ENCODE measurements around the gene MRPL45. TPM values are rescaled to one million over a fixed set of nuclear protein-coding genes. Genes with fewer than 3 reads are reported as not detected.

MRPL45 gene
- total and polyA plus RNA-seq, 9 of the 15 experiments (the other 6 are each of a cell fraction or from before 2014, with no cell fraction given) = 48.4 to 228 (median 76.8) TPM

- TF ChIP-seq ZNF609 (CRISPR knock-in tag; IDR thresholded peaks at IDR 0.05; ENCODE audit: borderline replicate concordance) = no peak
- no peak for TF ChIP-seq KDM4B (IDR thresholded peaks at IDR 0.05; ENCODE audit: borderline replicate concordance in 2 of 2, low read depth in 1 of 2)
- TF ChIP-seq ZNF23 (CRISPR knock-in tag; IDR thresholded peaks at IDR 0.05) = no peak
- TF ChIP-seq ZBTB12 (CRISPR knock-in tag; IDR thresholded peaks at IDR 0.05) = peak; percentile 81
- no peak for TF ChIP-seq FOXA3 (CRISPR knock-in tag; conservative IDR thresholded peaks at IDR 0.05 in 1 of 2, IDR thresholded peaks at IDR 0.05 in 1 of 2)
- peak; percentile 27; the same call in 1 of the 2 replicates for TF ChIP-seq SOX6 (IDR thresholded peaks at IDR 0.05)
- TF ChIP-seq GABPA (tag; conservative IDR thresholded peaks at IDR 0.05; ENCODE audit: low read depth) = peak; percentile 94
- TF ChIP-seq STAG1 (CRISPR knock-in tag; IDR thresholded peaks at IDR 0.05; ENCODE audit: borderline replicate concordance) = no peak
- TF ChIP-seq ILK (tag; IDR thresholded peaks at IDR 0.05; ENCODE audit: borderline replicate concordance, low read depth) = no peak
- no peak for TF ChIP-seq ZBTB17 (CRISPR knock-in tag; IDR thresholded peaks at IDR 0.05)
These were observed 54.6 kb downstream of the MRPL45 start, which contains the start of gene SOCS7 (continued) for GRCh38 chr17:38351412-38352222.

Data from K562 (cell line).